Measurements from ENCODE around the gene ALPP. TPM values are rescaled to one million over a fixed set of nuclear protein-coding genes. Genes with fewer than 3 reads are reported as not detected.
"Not testable (repeated sequence)": the region's sequence is repeated elsewhere in the genome, so short reads cannot be mapped to it uniquely, and the experiment has no call there.

ALPP gene
- total RNA-seq, 1 donor from 2014 or later: not detected

DNA sequence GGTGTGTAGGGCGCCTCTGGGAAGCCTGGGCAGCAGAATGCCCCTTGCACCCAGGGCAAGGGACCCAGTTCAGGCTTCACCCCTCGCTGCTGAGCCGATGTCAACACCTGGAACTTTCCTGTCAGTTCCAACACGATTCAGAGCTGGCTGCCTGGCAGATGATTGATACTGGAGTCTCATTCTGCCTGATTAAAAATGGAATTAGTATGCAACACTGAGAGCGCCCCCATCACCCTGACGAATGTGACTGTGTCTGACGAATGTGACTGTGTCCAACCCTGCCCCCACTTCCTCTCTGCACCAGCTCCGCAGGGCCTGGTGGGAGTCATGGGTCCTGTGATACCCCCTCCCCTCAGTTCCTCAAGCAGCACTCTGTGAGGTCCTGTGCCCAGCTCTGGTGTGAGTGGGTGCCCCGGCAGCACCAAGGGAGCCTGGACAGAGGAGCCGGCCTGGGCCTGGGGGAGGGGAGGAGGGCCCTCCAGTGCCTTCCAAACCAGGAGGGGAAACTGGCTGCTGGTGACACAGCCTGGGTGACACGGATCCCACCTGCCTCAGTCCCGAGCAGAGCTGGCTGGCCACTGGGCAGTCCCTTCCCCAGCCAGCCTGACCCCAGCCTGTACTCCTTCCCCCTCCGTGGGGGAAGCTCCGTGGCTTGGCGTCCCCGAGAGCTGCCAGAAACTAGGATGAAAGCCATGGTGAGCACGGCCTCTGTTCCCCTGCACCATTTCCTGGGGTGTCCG lies 41.4 kb upstream of the ALPP start:
- DNase-seq (ENCODE audit: extremely low spot score in 2 of 2): no peak
- H3K4me1 ChIP-seq: no peaks in the 10 kb centered on the region
- intact Hi-C loops (cut with DNase I): no loop called here
- no peak overlapping the region for H3K4me3 ChIP-seq
- no peak overlapping the region for H3K27ac ChIP-seq
- H3K27me3 ChIP-seq: no peaks in the 10 kb centered on the region
- no peaks in the 10 kb centered on the region for H3K9me3 ChIP-seq
- peaks cover 0 to 7% of the 10 kb centered on the region in 2 donors for H3K36me3 ChIP-seq
- TF ChIP-seq POLR2AphosphoS5 (IDR thresholded peaks at IDR 0.05; ENCODE audit: insufficient read depth in 1 of 2, low read depth in 1 of 2): no peak
- no peak for TF ChIP-seq POLR2A (IDR thresholded peaks at IDR 0.05)
- no peak for TF ChIP-seq CTCF (IDR thresholded peaks at IDR 0.05)

DNA sequence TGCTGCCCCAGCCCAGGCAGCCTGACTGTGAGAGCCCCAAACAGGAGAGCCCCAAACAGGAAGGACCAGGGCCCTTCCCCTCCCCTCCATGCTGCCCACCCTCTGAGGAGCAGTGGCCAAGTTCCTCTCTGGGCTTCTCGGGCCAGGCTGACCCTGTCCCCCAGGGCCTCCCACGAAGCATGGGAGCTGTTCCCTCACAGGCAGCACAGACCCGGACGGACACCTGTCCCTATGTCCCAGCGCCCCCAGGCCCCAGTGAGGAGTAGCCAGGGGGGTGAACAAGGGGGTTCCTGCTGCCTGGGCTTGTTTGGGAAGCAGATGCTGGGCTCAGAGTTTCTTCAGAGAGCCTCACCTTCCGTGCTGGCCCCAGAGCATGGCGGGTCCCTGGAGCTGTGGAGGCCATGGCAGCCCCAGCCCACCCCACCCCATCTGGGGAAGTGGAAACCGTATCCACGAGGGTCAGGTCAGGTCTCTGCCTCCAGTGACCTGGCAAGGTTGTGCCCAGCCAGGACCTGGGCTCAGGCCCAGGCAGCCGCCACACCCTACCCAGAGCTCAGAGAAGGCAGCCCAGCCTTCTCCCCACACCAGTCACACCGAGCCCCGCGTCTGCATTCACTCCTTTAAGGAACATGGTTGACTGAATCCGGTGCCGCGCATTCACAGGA lies 40.3 kb upstream of the ALPP start:
- DNase-seq (ENCODE audit: extremely low spot score in 2 of 2); H3K9me3 ChIP-seq; H3K27ac ChIP-seq; intact Hi-C loops (cut with DNase I); H3K27me3 ChIP-seq; H3K4me3 ChIP-seq; H3K4me1 ChIP-seq; H3K36me3 ChIP-seq: not testable (repeated sequence)

- Histone ChIP-seq H3K4me3 (no peak overlapping the region), H3K27me3 (no peaks in the 10 kb centered on the region), H3K36me3 (peaks cover 0 to 7% of the 10 kb centered on the region in 2 donors), H3K9me3 (no peaks in the 10 kb centered on the region), H3K4me1 (no peaks in the 10 kb centered on the region), H3K27ac (no peak overlapping the region)
- intact Hi-C loops (cut with DNase I): no loop called here
- TF ChIP-seq POLR2AphosphoS5 (IDR thresholded peaks at IDR 0.05; ENCODE audit: insufficient read depth in 1 of 2, low read depth in 1 of 2) (no peak), POLR2A (IDR thresholded peaks at IDR 0.05) (no peak), CTCF (IDR thresholded peaks at IDR 0.05) (no peak)
- DNase-seq (ENCODE audit: extremely low spot score in 2 of 2): no peak
Observed at GRCh38 chr2:232338759-232339106, 39.8 kb upstream of the ALPP start.

DNA sequence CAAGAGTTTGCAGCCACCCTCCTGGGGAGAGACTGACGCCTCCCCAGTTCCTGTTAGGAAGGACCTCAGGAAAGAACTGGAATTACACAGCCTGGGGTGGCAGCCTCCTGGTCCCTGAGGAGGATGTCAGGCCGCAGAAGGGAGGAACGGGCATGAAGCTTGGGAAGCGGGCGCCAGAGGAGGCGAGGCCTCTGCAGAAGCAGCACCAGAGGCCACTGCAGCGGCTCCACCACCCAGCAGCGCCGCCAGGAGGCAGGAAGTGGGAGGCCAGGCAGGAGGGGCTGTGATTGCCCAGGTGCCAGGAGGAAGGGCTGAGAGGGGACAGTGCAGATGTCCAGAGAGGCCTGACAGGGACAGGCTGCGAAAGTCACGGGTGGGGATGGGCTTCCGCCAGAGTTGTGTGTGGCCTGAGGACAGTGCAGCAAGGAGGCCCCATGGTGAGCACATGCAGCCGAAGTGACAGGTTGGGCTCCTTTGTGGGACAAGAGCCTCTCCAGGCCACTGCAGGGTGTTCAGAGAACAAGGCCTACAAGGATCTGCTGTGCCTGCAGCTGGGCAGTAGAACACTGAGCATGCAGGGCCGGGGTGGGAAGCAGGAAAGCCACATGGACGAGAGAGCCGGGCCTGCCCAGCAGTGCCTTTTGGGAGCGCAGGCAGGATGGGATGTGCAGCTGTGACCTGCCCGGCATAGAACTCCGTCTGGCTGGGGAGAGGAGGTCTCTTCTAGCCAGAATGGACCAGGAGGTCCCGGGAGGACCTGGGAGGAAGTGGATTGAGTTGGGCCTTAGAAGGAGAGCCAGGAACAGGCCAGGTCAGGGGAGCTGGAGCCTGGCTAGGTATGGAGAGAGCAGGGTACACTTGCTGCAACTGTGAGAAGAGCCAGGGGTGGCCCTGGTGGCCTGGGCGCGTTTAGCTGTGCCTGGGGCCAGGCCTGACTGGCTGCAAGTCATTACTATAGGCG lies 39.1 kb upstream of the ALPP start:
- intact Hi-C loops (cut with DNase I): no loop called here
- H3K27me3 ChIP-seq: no peaks in the 10 kb centered on the region
- no peaks in the 10 kb centered on the region for H3K4me1 ChIP-seq
- no peak overlapping the region for H3K4me3 ChIP-seq
- H3K36me3 ChIP-seq: peaks cover 0 to 7% of the 10 kb centered on the region in 2 donors
- DNase-seq (ENCODE audit: extremely low spot score in 2 of 2): no peak
- TF ChIP-seq POLR2AphosphoS5 (IDR thresholded peaks at IDR 0.05; ENCODE audit: insufficient read depth in 1 of 2, low read depth in 1 of 2) (no peak), POLR2A (IDR thresholded peaks at IDR 0.05) (no peak), CTCF (IDR thresholded peaks at IDR 0.05) (no peak)
- H3K27ac ChIP-seq: no peak overlapping the region
- H3K9me3 ChIP-seq: no peaks in the 10 kb centered on the region

DNA sequence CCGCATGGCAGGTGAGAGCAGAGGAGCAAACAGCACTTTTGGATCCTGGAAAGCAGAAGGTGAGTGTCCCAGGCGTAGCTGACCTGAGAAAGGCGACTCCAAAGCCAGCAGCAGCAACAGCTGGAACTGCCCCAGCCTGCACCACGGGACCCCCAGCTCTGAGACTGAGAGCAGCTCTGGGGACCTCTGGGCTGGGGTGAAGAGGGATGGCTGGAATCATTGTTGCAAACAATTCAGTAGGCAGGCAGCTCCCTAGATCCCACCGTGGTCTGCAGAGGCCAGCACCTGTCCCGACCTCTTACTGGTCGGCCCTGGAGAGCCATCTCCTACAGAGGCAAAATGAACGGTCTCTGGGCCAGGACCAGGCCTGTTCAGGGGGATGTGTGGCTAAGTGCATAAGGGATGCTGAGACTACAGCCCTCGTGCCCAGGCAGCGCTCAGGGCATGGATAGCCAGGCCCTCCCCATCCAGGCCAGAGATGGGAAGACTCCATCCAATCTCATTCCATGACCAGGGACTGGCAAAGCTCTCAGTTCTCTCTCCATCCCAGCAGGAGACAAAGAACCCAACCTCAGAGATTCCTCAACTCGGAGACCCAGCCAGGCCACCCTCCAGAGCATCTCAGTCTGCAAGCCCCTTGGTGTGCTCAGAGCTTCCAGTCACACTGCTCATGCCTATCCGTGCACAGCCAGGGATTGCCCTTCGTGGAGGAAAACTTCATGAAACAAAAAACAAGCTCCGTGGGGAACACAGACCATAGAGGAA lies 38.2 kb upstream of the ALPP start:
- Histone ChIP-seq H3K9me3 (no peaks in the 10 kb centered on the region), H3K4me1 (no peaks in the 10 kb centered on the region), H3K27ac (no peak overlapping the region), H3K27me3 (no peaks in the 10 kb centered on the region), H3K4me3 (no peak overlapping the region), H3K36me3 (peaks cover 0 to 7% of the 10 kb centered on the region in 2 donors)
- intact Hi-C loops (cut with DNase I): no loop called here
- no peak for DNase-seq (ENCODE audit: extremely low spot score in 2 of 2)
- no peak for TF ChIP-seq POLR2A (IDR thresholded peaks at IDR 0.05)
- TF ChIP-seq CTCF (IDR thresholded peaks at IDR 0.05): no peak
- TF ChIP-seq POLR2AphosphoS5 (IDR thresholded peaks at IDR 0.05; ENCODE audit: insufficient read depth in 1 of 2, low read depth in 1 of 2): no peak

All from vagina (tissue), 2 donors.